GM18508 (cell line): ENCODE results near the gene RUBCNL.

Source experiments
- ATAC-seq: cut with Tn5 transposase; IDR thresholded peaks from one replicate; pipeline ENCODE4 v1.9.1; 2021; ENCODE audit warnings: moderate number of reproducible peaks; ENCODE audit not compliant: insufficient read depth, unreplicated experiment

RUBCNL gene

GRCh38 chr13:46343279-46343994, 43.6 kb downstream of the RUBCNL start:
- no peak for ATAC-seq

GRCh38 chr13:46342538-46342937, 44.5 kb downstream of the RUBCNL start:
- ATAC-seq, result no peak

- no peak for ATAC-seq
Observed at GRCh38 chr13:46341112-46341711, 45.8 kb downstream of the RUBCNL start.

GRCh38 chr13:46340631-46341111, 46.4 kb downstream of the RUBCNL start:
- no peak for ATAC-seq

- ATAC-seq, result no peak
Observed at GRCh38 chr13:46340011-46340410, 47.0 kb downstream of the RUBCNL start.

GRCh38 chr13:46339035-46339666, 47.9 kb downstream of the RUBCNL start:
- ATAC-seq, result no peak

GRCh38 chr13:46337700-46338099, 49.4 kb downstream of the RUBCNL start:
- no peak for ATAC-seq

- ATAC-seq, result no peak
Observed at GRCh38 chr13:46334035-46334822, 52.8 kb downstream of the RUBCNL start.

GRCh38 chr13:46332772-46333171, 54.3 kb downstream of the RUBCNL start:
- ATAC-seq, result no peak

GRCh38 chr13:46329624-46330023, 57.4 kb downstream of the RUBCNL start:
- no peak for ATAC-seq

- no peak for ATAC-seq
Observed at GRCh38 chr13:46327246-46327645, 59.8 kb downstream of the RUBCNL start.

- ATAC-seq, result no peak
Observed at GRCh38 chr13:46324976-46325375, 62.1 kb downstream of the RUBCNL start.

GRCh38 chr13:46321494-46322225, 65.4 kb downstream of the RUBCNL start:
- no peak for ATAC-seq

- ATAC-seq, result no peak
Observed at GRCh38 chr13:46320821-46321220, 66.2 kb downstream of the RUBCNL start.

- ATAC-seq, result no peak
Observed at GRCh38 chr13:46320406-46320805, 66.6 kb downstream of the RUBCNL start.

GRCh38 chr13:46318986-46319385, 68.1 kb downstream of the RUBCNL start:
- ATAC-seq, result no peak

GRCh38 chr13:46317120-46317519, 69.9 kb downstream of the RUBCNL start:
- no peak for ATAC-seq

- no peak for ATAC-seq
Observed at GRCh38 chr13:46315491-46316075, 71.5 kb downstream of the RUBCNL start.

GRCh38 chr13:46315036-46315435, 72.0 kb downstream of the RUBCNL start:
- no peak for ATAC-seq

GRCh38 chr13:46314587-46314986, 72.5 kb downstream of the RUBCNL start:
- no peak for ATAC-seq
